Stimulated activated CD4-positive, alpha-beta T cell treated with anti-CD3 and anti-CD28 coated beads, Interleukin-4, amount 100 ng/mL, for 4 hours (primary cell): ENCODE measurements around the gene PBX4.

ENCODE experiments used
- DNase-seq, 2 experiments: peaks; one replicate each; pipeline ENCODE4 v3.0.0-alpha.2; 2020

PBX4 gene

DNA sequence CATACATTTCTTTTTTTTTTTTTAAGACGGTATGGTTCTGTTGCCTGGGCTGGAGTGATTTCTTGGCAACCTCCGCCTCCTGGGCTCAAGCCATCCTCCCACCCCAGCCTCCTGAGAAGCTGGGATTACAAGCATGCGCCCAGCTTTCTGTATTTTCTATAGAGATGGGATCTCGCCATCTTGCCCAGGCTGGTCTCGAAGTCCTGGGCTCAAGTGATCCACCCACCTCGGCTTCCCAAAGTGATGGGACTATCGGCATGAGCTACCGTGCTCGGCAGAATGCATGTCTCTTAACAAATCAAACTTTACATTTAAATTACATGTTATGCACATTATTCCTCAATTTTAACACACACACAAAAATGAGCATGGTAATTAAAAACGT lies 101.3 kb downstream of the PBX4 start:
- DNase-seq: no peak

- DNase-seq: peak; percentile 89 to 92
These were observed 102.6 kb downstream of the PBX4 start, which contains the start of gene NDUFA13 for GRCh38 chr19:19515642-19516519. Gene NDUFA13, plus strand, starts transcription at chr19:19516225. Its CDS starts 14 bp downstream, at chr19:19516239.

- no peak for DNase-seq
These were observed 103.4 kb downstream of the PBX4 start, which contains the start of gene TSSK6 for GRCh38 chr19:19514881-19515641. Gene TSSK6, minus strand, starts transcription at chr19:19515548. Its CDS starts 121 bp downstream, at chr19:19515427.

- no peak for DNase-seq
These were observed 104.3 kb downstream of the PBX4 start for GRCh38 chr19:19514215-19514657.

- DNase-seq: no peak
These were observed 104.8 kb downstream of the PBX4 start for GRCh38 chr19:19513682-19514081.
